GM19455 (cell line): ENCODE measurements around the gene ACBD3.
"Not testable (repeated sequence)": the region's sequence is repeated elsewhere in the genome, so short reads cannot be mapped to it uniquely, and the experiment has no call there.

ENCODE experiments used
- ATAC-seq: cut with Tn5 transposase; IDR thresholded peaks from one replicate; pipeline ENCODE4 v1.9.1; 2021; ENCODE audit not compliant: unreplicated experiment

Gene ACBD3

DNA sequence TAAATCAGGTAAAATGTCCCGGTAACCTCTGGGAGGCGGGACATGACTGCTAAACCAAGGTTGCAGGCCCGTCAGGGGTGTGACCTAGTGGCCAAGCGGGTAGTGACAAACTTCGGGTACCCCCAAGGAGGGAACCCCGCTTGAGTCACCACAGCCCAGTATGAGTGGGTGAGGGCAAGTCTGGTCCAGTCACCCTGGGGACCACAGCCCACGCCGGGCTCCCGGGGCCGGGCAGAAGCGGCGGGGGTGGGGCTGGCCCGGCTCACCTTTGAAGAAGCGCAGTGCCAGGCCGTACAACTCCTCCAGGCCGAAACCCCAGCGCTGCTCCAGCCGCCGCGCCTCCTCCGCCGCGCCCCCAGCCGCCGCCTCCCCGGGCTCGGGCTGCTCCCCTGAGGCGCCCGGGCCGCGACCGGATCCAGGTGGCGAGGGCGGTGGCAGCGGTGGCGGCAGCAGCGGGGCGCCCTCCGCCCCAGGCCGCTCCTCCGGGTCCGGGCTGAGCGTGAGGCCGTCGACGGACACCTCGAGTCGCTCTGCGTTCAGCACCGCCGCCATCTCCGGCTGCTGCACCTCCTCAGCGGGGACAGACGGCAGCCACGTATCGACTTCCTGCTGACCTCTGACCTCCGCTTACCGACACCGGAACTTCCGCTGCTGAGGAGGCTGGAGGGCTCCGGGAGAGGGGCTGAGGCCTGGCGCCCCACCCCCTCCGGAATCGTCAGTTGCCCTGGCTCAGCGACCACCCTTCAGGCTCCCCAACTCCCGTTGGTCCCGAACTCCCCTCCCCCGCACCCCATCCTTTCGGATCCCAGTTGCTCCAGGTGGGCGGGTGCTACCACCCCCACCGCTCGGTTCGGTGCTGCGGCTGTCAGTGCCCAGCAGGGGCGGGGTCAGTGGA, at the start of gene ACBD3:
Gene ACBD3 (minus strand): TSS at position 618 of the 895 bp plus-strand sequence. CDS start 66 bp downstream, at position 552.
- ATAC-seq, result peak; percentile 96

DNA sequence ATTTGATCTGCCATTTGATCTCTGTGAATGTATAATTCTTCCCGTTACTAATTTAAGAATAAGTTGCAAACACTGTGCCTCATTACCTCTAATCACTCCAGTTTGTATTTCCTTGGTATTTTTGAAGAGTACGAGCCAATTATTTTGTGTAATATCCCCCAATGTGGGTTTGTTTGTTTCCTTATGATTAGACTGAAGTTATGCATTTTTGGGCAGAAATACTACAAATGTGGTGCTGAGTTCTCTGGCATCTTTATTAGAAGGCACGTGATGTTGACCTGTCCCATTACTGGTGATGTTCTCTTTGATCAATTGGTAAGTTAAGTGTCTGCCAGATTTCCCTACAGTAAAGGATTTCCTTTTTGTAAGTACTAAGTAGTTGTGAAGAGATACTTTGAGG, 47.3 kb upstream of the ACBD3 start:
- no peak for ATAC-seq

DNA sequence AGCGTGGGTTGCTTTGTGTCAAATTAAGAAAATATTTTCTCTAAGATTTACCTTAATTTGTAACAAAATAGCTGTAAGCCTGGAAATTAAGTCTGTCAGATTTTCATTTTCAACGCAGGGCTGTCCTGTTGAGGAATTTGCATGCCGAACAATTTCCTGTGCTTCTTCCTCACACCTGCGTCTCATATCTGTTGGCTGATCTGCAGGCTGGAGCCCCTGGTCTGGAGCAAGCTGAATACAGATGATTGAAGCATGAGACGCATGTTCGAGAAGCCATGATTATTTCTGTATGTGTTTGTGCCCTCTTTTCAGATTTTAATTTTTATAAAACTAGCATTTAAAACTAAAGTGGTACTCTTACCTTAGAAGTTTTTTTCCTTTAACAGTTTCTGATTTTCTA, 46.8 kb upstream of the ACBD3 start:
- ATAC-seq, result no peak

GRCh38 chr1:226226601-226227000, 40.1 kb upstream of the ACBD3 start:
- no peak for ATAC-seq

DNA sequence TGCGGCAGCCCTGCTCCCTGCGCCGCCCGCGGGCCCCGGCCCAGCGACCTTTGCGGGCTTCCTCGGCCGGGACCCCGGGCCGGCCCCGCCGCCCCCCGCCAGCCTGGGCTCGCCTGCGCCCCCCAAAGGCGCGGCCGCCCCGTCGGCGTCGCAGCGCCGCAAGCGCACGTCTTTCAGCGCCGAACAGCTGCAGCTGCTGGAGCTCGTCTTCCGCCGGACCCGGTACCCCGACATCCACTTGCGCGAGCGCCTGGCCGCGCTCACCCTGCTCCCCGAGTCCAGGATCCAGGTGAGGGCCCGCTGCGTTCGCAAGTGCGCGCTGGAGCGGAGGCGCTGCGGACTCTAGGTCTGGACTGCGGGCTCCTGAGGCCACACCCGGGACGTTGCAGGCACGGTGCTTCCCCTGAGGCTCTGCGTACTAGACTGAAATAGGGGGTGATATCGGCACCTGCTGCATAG, 37.3 kb upstream of the ACBD3 start:
- peak; percentile 80 for ATAC-seq

GRCh38 chr1:226223157-226223785, 36.7 kb upstream of the ACBD3 start, which contains the start of gene MIXL1:
Gene MIXL1 (plus strand): TSS chr1:226223664. CDS start chr1:226223682, 18 bp downstream.
- peak; percentile 44 for ATAC-seq

DNA sequence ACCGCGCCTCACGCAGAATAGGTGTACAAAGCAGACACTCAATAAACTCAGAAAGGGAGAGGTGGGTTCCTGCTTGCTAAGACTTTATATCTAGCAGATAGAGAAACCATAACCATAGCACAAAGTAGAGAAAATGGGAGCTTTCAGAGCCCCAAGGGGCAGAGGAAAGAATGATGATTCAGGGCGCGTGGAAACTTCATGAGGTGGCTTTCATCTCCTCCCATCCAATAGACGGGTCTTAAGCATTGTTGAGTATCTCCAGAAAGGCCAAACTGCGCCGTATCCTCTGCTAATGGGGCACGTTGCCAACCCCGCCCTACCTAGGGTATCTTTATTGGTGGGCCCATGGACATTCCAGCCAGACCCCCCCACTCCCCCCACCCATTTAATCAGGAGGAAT, 36.1 kb upstream of the ACBD3 start:
- ATAC-seq, result no peak

DNA sequence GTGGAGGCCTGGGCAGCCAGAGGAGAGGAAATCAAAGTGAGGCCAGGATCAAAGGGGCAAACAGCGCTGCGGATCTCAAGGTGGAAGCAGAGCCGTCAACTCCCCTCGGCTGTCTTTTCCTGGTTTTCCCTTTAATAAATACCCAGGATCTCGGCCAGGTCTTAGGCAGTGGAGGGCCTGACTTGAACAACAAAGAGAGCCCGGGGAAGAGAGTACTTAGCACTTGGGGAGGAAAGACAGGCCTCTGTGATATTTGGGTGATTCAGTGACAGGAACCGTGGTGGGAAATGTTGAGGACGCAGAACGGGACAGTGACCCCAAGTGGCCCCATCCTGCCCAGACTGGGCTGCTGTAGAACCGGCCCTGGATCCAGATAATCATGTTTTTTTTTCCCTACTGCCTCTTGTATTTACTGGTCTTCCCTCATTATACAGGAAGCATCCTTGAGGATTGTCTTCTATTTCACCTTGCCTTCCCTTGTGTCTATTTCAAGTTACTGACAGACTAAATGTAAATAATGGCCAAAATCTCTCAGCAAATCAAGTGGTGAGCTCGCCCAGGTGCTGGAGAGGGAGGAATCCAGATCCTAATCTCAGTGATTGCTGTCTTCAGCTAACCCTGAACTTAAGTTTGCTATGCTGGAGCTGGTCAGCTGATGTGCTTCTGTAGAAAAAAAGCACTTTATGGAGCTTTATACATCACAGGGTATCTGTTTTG, 34.1 kb upstream of the ACBD3 start:
- ATAC-seq, result no peak

DNA sequence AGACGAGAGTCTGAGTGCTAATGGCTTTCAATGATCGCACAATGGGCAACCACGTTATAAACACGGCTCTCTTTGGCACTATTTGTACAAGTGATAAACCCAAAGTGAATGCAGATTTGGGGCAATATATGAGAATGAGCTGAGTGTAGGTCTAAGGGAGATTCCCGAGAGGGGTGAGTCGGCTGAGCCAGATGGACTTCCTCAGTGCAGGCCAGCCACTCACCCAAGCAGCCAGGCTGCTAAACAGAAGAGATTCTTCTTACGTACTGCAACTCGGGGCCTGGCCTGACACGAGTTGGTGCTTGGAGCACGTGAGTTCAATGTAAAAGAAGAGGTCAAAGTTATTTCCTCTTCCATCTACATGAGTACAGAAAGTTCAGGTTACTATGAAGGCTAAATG, 30.7 kb upstream of the ACBD3 start:
- no peak for ATAC-seq

DNA sequence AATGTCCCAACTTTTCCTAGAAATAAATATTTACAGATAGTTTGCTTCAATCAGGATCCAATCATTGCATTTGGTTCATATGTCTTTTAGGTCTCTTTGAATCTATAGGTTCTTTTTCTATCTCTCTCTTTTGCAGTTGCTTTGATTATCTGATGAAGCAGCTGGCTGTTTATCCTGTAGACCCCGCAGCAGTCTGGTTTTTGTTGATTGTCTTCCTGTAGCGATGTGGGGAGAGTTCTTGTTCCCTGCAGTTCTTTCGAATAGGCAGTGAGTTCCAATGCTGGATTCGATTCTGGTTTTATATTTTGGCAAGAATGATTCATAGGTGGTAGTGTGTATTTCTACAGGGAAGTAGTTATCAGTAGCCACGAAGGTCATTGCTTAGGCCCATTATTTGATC, 29.5 kb upstream of the ACBD3 start:
- no peak for ATAC-seq

DNA sequence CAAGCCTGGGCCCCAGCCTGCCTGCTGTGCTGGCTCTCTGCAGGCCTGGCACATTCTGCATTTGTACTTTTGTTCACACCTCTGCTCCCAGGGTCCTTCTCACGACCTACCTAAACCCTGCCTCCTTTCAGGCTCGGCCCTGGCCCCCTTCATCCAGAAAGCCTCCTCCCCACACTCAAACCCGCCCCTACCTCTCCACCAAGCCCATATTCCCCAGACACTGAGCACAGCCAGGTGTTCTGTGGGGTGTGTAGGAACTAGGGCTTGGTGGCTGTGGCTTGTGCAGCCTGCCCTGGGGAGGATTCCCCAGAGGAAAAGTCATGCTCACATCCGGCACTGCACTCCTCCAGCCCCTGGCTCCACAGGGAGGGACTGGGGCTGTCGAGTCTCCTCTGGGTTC, 28.7 kb upstream of the ACBD3 start:
- ATAC-seq, result no peak

GRCh38 chr1:226212545-226212944, 26.0 kb upstream of the ACBD3 start:
- ATAC-seq, result no peak

DNA sequence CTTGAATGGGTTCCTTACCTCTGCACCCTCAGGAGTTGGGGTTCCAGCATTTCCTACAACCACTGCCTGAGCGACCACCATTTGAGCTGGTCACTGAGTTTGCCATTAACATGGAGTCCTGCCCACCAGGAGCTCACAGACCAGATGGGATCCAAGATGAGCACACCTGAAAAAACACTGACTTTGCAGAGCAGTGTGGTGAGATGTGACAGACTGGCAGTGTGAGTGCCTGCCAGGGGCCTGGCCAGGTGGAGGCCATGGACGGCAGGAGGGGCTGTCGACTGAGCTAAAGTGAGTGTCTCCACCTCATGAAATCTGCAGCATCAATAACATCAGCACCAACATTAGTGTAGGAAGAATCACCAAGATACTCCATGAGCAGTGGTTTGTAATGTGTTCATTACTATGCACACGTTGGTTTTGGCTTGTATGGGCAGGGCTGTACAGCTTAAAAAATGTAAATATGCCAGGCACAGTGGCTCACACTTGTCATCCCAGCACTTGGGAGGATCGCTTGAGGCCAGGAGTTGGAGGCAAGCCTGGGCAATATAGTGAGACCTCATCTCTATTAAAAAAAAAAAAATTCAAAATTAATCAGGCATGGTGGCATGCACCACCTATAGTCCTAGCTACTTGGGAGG, 24.8 kb upstream of the ACBD3 start:
- ATAC-seq, result no peak

DNA sequence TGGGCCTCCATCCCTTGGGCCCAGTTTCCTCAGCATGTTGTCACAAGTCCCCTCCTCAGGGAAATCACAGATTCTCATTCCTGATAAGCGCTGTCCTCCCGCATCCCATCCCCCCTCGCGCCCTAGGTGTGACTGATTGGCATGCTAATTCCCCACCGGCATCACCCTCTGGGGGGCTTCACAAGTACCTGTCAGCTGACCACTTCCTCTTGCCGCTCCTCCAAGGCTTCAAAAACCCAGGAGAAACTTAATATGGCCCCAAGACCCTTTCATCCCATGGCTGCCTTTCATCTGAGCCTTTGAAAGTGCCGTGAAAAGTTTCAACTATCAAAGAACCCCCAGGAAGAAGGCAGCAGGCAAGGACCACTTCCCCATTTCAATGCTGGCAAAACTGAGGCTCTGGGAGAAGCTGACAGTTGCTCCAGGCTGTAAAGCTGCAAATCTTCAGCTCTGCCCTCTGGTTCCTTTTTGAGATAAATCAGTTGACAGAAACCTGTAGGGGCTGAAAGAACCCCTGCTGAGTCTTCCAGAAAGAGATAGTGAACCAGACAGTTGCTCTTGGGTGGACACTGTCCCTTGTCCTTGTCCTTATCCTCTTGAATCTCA, 24.1 kb upstream of the ACBD3 start:
- no peak for ATAC-seq

DNA sequence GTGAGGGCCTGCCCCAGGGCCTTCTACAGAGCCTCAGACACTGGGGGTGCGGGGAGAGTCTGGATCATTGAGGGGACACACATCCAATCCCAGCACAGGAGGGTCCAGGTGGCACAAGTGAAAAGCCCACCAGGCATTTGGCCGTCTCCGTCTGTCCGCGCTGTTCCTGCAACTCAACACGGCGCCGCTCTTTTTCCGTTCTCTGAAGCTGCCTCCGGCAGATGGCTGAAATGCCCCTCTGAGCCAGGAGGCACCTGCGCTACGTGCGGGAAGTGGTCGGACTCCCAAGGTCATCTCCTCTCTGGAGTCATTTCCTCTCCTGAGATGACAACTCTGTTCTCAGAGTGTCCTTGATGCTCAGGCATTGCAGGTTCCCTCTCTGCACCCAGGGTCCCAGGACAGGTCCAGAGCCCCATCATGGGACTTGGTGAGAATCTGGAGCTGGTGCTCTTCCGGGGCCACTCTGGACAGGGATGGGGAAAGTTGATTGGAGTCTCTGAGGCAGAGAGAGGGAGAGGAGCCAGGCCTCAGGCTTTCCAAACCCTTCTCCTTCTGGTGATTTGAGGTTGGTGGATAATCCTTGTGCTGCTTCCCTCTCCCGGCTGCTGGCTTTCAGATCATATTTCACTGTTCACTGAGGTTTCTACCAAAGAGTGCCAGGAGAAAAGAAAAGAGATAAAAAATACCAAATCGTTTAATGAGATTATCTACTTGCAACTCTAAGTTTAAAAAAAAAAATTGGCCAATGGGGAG, 22.9 kb upstream of the ACBD3 start:
- ATAC-seq, result no peak

DNA sequence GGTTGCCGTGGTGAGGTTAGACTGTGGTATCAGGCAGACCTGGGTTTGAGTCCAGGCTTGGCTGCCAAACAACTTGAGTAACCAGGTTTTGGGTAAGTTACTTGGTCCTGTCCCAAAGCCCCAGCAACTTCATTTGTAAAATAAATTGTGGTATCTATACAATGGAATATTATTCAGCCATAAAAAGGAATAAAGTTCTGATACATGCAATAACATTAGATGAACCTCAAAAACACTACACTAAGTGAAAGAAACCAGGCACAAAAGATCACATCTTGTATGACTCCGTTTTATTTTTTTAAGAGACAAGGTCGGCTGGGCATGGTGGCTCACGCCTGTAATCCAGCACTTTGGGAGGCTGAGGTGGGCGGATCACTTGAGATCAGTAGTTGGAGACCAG, 20.5 kb upstream of the ACBD3 start:
- no peak for ATAC-seq

- no peak for ATAC-seq
Observed at GRCh38 chr1:226204198-226204597, 17.7 kb upstream of the ACBD3 start.

GRCh38 chr1:226203655-226204054, 17.1 kb upstream of the ACBD3 start:
- ATAC-seq, result no peak

DNA sequence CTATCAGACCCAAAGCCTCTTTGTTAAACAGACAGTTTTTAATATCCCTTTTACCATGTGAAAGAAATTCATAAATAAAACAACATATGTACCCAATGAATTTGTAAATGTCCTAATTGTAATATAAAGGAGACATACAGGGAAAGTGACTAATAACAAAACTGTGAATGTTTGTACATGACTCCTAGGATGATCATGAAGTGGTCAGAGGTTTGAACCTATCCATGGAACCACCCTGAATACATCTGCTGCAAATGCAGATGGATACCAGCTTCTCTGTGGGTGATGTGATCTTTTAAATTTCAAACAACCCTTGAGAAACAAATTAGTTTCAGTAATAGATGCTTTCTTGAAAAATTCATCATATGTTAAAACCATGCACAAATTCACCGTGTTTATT, 16.7 kb upstream of the ACBD3 start:
- no peak for ATAC-seq

GRCh38 chr1:226202666-226203065, 16.1 kb upstream of the ACBD3 start:
- not testable (repeated sequence) for ATAC-seq
